HUES6 (cell line): ENCODE data around the gene MKLN1.

Experiments used
- H3K27ac ChIP-seq: 2 replicates; pipeline ENCODE4 v1.7.0; 2013; ENCODE audit warnings: low read depth, mild to moderate bottlenecking, low read length, inconsistent platforms
- H3K27me3 ChIP-seq: 2 replicates; pipeline ENCODE4 v1.6.1; 2013; ENCODE audit warnings: low read length; ENCODE audit not compliant: control insufficient read depth, insufficient read depth
- H3K36me3 ChIP-seq: 2 replicates; pipeline ENCODE4 v1.6.1; 2013; ENCODE audit warnings: low read length; ENCODE audit not compliant: control insufficient read depth, insufficient read depth
- H3K4me1 ChIP-seq: 2 replicates; pipeline ENCODE4 v1.6.1; 2013; ENCODE audit warnings: low read length; ENCODE audit not compliant: control insufficient read depth, insufficient read depth
- H3K4me3 ChIP-seq: 2 replicates; pipeline ENCODE4 v1.5.1; 2013; ENCODE audit warnings: low read depth, low read length
- H3K9ac ChIP-seq: one replicate; pipeline ENCODE4 v1.6.1; 2013; ENCODE audit warnings: mild to moderate bottlenecking, low read length
- H3K9me3 ChIP-seq: 2 replicates; pipeline ENCODE4 v1.6.1; 2013; ENCODE audit warnings: low read depth, low read length; ENCODE audit not compliant: control insufficient read depth, insufficient read depth

MKLN1 gene

DNA sequence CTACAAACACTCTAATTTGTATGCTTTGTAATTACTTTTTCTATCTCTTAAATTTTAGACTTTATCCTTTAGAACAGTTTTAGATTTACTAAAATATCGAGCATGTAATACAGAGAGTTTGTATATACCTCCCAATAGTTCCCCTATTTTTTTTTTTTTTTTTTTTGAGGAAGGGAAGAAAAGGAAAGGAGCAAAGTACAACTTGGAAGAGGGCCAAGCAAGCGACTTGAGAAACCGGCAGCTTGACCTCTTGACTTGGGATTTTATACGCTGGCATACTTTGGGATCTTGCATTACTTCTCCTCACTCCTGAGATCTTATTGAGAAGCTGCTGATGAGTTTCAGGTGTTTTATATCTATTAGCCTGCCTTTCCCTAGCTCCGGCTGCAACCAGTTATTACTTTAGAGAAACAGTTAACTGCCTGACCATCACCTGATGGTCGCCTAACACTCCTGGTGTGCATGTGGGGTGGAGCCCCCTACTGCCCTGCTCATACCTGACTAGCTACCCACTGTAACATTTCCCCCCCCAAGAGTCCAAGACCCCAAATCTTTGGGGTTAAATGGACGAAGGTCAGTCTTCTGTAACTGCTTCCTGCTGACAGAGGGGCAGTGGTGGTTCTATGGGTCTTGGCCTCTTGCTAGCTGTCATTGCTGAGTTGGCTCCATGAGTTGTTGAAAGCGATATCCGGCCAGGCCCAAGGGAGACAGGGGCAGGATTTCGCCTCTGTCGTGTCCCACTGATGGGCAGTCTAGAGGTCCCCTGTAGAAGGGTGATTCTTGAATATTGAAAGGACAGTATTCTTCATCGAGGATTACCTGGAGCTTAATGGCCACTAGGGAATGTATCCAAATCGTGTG lies 28.5 kb downstream of the MKLN1 start:
- Histone ChIP-seq H3K9me3 (no peaks in the 10 kb centered on the region), H3K27ac (no peak overlapping the region), H3K4me3 (no peak overlapping the region), H3K27me3 (no peaks in the 10 kb centered on the region), H3K4me1 (peaks cover 15% of the 10 kb centered on the region), H3K36me3 (no peaks in the 10 kb centered on the region), H3K9ac (no peak overlapping the region)

- no peaks in the 10 kb centered on the region for H3K9me3 ChIP-seq
- peaks cover 24% of the 10 kb centered on the region for H3K4me1 ChIP-seq
- no peak overlapping the region for H3K9ac ChIP-seq
- no peaks in the 10 kb centered on the region for H3K36me3 ChIP-seq
- no peak overlapping the region for H3K4me3 ChIP-seq
- no peak overlapping the region for H3K27ac ChIP-seq
- H3K27me3 ChIP-seq = no peaks in the 10 kb centered on the region
Observed at GRCh38 chr7:131357282-131357880, 29.7 kb downstream of the MKLN1 start.

DNA sequence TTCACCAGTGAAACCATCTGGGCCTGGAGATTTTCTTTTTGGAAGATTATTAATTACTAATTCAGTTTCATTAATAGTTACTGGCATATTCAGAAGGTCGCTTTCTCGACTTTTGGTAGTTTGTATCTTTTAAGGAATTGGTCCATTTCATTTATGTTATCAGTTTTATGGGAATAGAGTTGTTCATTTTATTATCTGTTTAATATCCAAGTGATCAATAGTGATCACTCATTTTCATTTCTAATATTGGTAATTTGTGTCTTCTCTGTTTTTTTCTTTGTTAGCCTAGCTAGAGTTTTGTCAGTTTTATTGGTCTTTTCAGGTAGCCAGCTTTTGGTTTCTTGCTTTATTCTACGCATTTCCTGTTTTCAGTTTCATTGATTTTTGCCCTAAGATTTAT lies 31.0 kb downstream of the MKLN1 start:
- Histone ChIP-seq H3K9me3 (no peaks in the 10 kb centered on the region), H3K9ac (no peak overlapping the region), H3K36me3 (no peaks in the 10 kb centered on the region), H3K27ac (no peak overlapping the region), H3K4me1 (peaks cover 31% of the 10 kb centered on the region), H3K27me3 (no peaks in the 10 kb centered on the region), H3K4me3 (no peak overlapping the region)

GRCh38 chr7:131359136-131359776 lies 31.6 kb downstream of the MKLN1 start:
- H3K4me1 ChIP-seq = peaks cover 34% of the 10 kb centered on the region
- no peak overlapping the region for H3K27ac ChIP-seq
- no peaks in the 10 kb centered on the region for H3K36me3 ChIP-seq
- no peaks in the 10 kb centered on the region for H3K27me3 ChIP-seq
- no peak overlapping the region for H3K9ac ChIP-seq
- H3K9me3 ChIP-seq = no peaks in the 10 kb centered on the region
- no peak overlapping the region for H3K4me3 ChIP-seq

GRCh38 chr7:131363719-131364118 lies 36.0 kb downstream of the MKLN1 start:
- H3K9me3 ChIP-seq = no peaks in the 10 kb centered on the region; the same call in 1 of the 2 replicates
- H3K4me1 ChIP-seq = peaks cover 44% of the 10 kb centered on the region
- H3K4me3 ChIP-seq = no peak overlapping the region
- no peaks in the 10 kb centered on the region for H3K36me3 ChIP-seq
- H3K9ac ChIP-seq = no peak overlapping the region
- no peaks in the 10 kb centered on the region for H3K27me3 ChIP-seq
- H3K27ac ChIP-seq = peak overlapping the region; percentile 65; the same call in 1 of the 2 replicates

GRCh38 chr7:131364767-131365344 lies 37.2 kb downstream of the MKLN1 start:
- Histone ChIP-seq H3K36me3 (no peaks in the 10 kb centered on the region), H3K9me3 (no peaks in the 10 kb centered on the region; the same call in 1 of the 2 replicates), H3K4me1 (peaks cover 37% of the 10 kb centered on the region), H3K4me3 (no peak overlapping the region), H3K9ac (no peak overlapping the region), H3K27ac (no peak overlapping the region), H3K27me3 (no peaks in the 10 kb centered on the region)

DNA sequence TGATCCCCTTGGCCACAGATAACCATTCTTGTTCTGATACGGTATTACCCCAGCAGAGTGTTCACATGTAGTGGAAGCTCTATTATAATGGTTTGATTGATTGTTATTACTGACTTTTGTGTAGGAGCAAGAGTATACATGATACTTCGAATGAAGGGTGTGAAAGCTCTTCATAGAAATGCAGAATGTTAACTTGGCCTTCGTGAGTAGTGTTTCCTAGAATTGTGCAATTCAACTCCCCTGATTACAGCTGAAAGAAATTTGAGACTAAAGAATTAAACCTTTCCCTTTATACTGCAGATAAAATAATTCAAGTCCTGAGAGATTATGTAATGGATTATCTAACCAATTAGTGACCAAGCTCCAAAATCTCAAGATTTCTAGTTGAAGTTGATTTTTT lies 38.2 kb downstream of the MKLN1 start:
- no peak overlapping the region for H3K4me3 ChIP-seq
- H3K27me3 ChIP-seq = no peaks in the 10 kb centered on the region
- H3K9me3 ChIP-seq = no peaks in the 10 kb centered on the region; the same call in 1 of the 2 replicates
- H3K9ac ChIP-seq = no peak overlapping the region
- H3K36me3 ChIP-seq = no peaks in the 10 kb centered on the region
- peaks cover 43% of the 10 kb centered on the region for H3K4me1 ChIP-seq
- H3K27ac ChIP-seq = no peak overlapping the region

GRCh38 chr7:131369354-131369753 lies 41.7 kb downstream of the MKLN1 start:
- Histone ChIP-seq H3K36me3 (no peaks in the 10 kb centered on the region), H3K27ac (no peak overlapping the region), H3K27me3 (no peaks in the 10 kb centered on the region), H3K4me3 (no peak overlapping the region), H3K9me3 (no peaks in the 10 kb centered on the region; the same call in 1 of the 2 replicates), H3K4me1 (peaks cover 41% of the 10 kb centered on the region), H3K9ac (no peak overlapping the region)

- H3K27ac ChIP-seq = peak overlapping the region; percentile 5; the same call in 1 of the 2 replicates
- H3K9ac ChIP-seq = no peak overlapping the region
- no peaks in the 10 kb centered on the region for H3K9me3 ChIP-seq
- H3K27me3 ChIP-seq = no peaks in the 10 kb centered on the region
- no peak overlapping the region for H3K4me3 ChIP-seq
- no peaks in the 10 kb centered on the region for H3K36me3 ChIP-seq
- H3K4me1 ChIP-seq = peaks cover 41% of the 10 kb centered on the region
Observed at GRCh38 chr7:131370523-131370968, 42.9 kb downstream of the MKLN1 start.

DNA sequence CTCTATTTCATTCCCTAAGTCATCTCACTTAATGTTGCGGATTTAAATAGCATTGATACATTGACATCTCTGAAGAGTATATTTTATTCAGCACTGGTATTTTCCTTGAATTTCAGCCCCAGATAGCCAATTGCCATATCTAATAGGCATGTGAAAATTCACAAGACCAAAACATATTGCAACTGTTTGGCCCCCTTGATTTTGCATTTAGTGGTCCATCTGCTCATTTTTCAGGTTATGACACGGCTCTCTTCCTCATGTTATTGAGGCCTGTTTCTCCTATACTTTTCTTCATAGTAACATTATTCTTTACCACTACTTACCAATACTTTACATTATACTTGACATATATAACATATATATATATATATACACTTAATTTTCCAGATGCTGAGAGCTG lies 43.7 kb downstream of the MKLN1 start:
- H3K9ac ChIP-seq = no peak overlapping the region
- H3K36me3 ChIP-seq = no peaks in the 10 kb centered on the region
- H3K9me3 ChIP-seq = no peaks in the 10 kb centered on the region
- H3K27me3 ChIP-seq = no peaks in the 10 kb centered on the region
- H3K4me3 ChIP-seq = no peak overlapping the region
- peaks cover 35% of the 10 kb centered on the region for H3K4me1 ChIP-seq
- no peak overlapping the region for H3K27ac ChIP-seq
